Fibroblast of villous mesenchyme (primary cell): ENCODE data around the gene AP2B1. TPM values are rescaled to one million over a fixed set of nuclear protein-coding genes. Genes with fewer than 3 reads are reported as not detected.
A peak's percentile ranks its signal among the peaks of the same experiment; 100 is the strongest.

ENCODE experiments used
- DNase-seq: peaks from one replicate; pipeline ENCODE4 v3.0.0-alpha.2; 2010; ENCODE audit warnings: low read depth
- H3K4me3 ChIP-seq: 2 replicates; pipeline ENCODE4 v1.5.1; 2011; ENCODE audit warnings: low read depth, mild to moderate bottlenecking, low read length
- CTCF ChIP-seq: IDR thresholded peaks from 2 replicates; pipeline ENCODE4 v1.5.1; 2012; ENCODE audit warnings: low read depth, mild to moderate bottlenecking, low read length; ENCODE audit not compliant: insufficient read depth
- total RNA-seq: library from RNA; depleted of rRNA; stranded (reverse); fragments of >200 nt; gene quantifications from 2 replicates; pipeline ENCODE4 v1.2.3, GENCODE V29; 2012

AP2B1 gene
- total RNA-seq, 1 donor, result 97.6 TPM

GRCh38 chr17:35766903-35767510 is 179.9 kb downstream of the AP2B1 start:
- peak; percentile 67 for TF ChIP-seq CTCF
- no peak overlapping the region for H3K4me3 ChIP-seq
- peak; percentile 62 for DNase-seq

GRCh38 chr17:35768797-35769196 is 181.7 kb downstream of the AP2B1 start:
- DNase-seq, result no peak
- H3K4me3 ChIP-seq, result no peak overlapping the region
- TF ChIP-seq CTCF, result no peak

GRCh38 chr17:35769895-35770486 is 182.9 kb downstream of the AP2B1 start:
- peak; percentile 17 for TF ChIP-seq CTCF
- DNase-seq, result no peak
- no peak overlapping the region for H3K4me3 ChIP-seq

GRCh38 chr17:35773129-35773528 is 186.0 kb downstream of the AP2B1 start:
- no peak for DNase-seq
- H3K4me3 ChIP-seq, result no peak overlapping the region
- TF ChIP-seq CTCF, result no peak

- H3K4me3 ChIP-seq, result no peak overlapping the region
- no peak for DNase-seq
These were observed 186.7 kb downstream of the AP2B1 start for GRCh38 chr17:35773679-35774425.

GRCh38 chr17:35774499-35774898 is 187.4 kb downstream of the AP2B1 start:
- no peak for TF ChIP-seq CTCF
- no peak overlapping the region for H3K4me3 ChIP-seq
- peak; percentile 57 for DNase-seq

More at GRCh38 chr17:35773679-35774425, 186.7 kb downstream of the AP2B1 start:
- TF ChIP-seq CTCF, result no peak
